Measurements from ENCODE around the gene WHAMM.

DNA sequence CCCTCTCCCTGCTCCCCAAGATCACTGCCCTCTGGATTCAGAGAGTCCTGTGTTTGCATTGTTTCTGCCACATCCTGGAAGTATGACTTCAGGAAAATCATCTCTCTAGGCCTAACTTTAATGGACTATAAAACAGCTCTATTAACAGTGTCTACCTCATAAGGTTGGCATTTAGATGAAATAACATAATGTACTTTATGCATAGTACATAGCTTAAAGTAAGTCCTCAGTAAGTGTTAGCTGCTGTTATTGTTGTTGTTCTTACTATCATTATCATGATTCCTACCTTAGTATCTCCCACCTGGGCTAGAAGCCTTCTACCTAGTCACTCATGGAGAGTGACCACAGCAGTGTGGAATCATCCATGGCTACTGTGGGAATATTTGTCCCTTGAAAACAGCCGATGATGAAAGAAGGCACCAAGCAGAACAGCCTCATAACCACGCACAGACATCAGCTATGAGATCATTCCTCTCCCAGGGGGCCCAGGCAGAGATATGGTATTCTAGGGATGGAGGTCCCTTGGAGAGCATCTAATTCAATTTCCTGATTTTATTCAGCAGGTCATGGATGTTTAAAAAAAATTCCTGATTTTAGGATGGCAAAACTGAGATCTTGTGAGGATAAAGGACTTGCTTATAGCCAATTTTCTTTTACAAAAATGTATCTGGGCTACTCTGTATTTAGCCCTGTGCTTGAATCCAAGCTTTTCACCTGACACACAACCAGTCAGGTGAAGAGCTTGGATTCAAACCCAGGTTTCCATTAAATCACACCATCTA, 5.4 kb upstream of the WHAMM start:
- no peak for TF ChIP-seq POLR2A (IDR thresholded peaks at IDR 0.05)
- TF ChIP-seq, protein P1, sequence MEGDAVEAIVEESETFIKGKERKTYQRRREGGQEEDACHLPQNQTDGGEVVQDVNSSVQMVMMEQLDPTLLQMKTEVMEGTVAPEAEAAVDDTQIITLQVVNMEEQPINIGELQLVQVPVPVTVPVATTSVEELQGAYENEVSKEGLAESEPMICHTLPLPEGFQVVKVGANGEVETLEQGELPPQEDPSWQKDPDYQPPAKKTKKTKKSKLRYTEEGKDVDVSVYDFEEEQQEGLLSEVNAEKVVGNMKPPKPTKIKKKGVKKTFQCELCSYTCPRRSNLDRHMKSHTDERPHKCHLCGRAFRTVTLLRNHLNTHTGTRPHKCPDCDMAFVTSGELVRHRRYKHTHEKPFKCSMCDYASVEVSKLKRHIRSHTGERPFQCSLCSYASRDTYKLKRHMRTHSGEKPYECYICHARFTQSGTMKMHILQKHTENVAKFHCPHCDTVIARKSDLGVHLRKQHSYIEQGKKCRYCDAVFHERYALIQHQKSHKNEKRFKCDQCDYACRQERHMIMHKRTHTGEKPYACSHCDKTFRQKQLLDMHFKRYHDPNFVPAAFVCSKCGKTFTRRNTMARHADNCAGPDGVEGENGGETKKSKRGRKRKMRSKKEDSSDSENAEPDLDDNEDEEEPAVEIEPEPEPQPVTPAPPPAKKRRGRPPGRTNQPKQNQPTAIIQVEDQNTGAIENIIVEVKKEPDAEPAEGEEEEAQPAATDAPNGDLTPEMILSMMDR (IDR thresholded peaks at IDR 0.05), result no peak

Data from adrenal gland (tissue), 5 donors.